Measurements from ENCODE around the gene RIMS4.
A peak's percentile ranks its signal among the peaks of the same experiment; 100 is the strongest.

Gene RIMS4

GRCh38 chr20:44762466-44763140 lies 47.7 kb downstream of the RIMS4 start:
- no peak for DNase-seq (ENCODE audit: low spot score)

- DNase-seq (ENCODE audit: low spot score) = no peak
Measured at GRCh38 chr20:44761423-44761822, 48.9 kb downstream of the RIMS4 start.

GRCh38 chr20:44759595-44759994 lies 50.8 kb downstream of the RIMS4 start:
- no peak for DNase-seq (ENCODE audit: low spot score)

- no peak for DNase-seq (ENCODE audit: low spot score)
Measured at GRCh38 chr20:44758247-44759101, 51.9 kb downstream of the RIMS4 start.

- DNase-seq (ENCODE audit: low spot score) = no peak
Measured at GRCh38 chr20:44756956-44757355, 53.4 kb downstream of the RIMS4 start.

GRCh38 chr20:44756011-44756688 lies 54.2 kb downstream of the RIMS4 start:
- no peak for DNase-seq (ENCODE audit: low spot score)

- no peak for DNase-seq (ENCODE audit: low spot score)
Measured at GRCh38 chr20:44754554-44754953, 55.8 kb downstream of the RIMS4 start.

GRCh38 chr20:44752099-44752931 lies 58.0 kb downstream of the RIMS4 start:
- no peak for DNase-seq (ENCODE audit: low spot score)

GRCh38 chr20:44750081-44750805 lies 60.1 kb downstream of the RIMS4 start:
- DNase-seq (ENCODE audit: low spot score) = no peak

GRCh38 chr20:44748005-44748370 lies 62.4 kb downstream of the RIMS4 start:
- DNase-seq (ENCODE audit: low spot score) = no peak

- DNase-seq (ENCODE audit: low spot score) = peak; percentile 76
Measured at GRCh38 chr20:44747166-44748004, 63.0 kb downstream of the RIMS4 start.

- no peak for DNase-seq (ENCODE audit: low spot score)
Measured at GRCh38 chr20:44746367-44747165, 63.8 kb downstream of the RIMS4 start.

- DNase-seq (ENCODE audit: low spot score) = no peak
Measured at GRCh38 chr20:44745598-44746366, 64.6 kb downstream of the RIMS4 start, which contains the start of gene KCNK15. Gene KCNK15, plus strand, starts transcription at chr20:44745865. Its CDS starts 46 bp downstream, at chr20:44745911.

GRCh38 chr20:44745122-44745597 lies 65.2 kb downstream of the RIMS4 start:
- no peak for DNase-seq (ENCODE audit: low spot score)

- DNase-seq (ENCODE audit: low spot score) = no peak
Measured at GRCh38 chr20:44743916-44744655, 66.3 kb downstream of the RIMS4 start.

GRCh38 chr20:44743080-44743701 lies 67.2 kb downstream of the RIMS4 start:
- DNase-seq (ENCODE audit: low spot score) = no peak

Data from hepatic stellate cell (primary cell).